ENCODE results near the gene COL7A1.

- TF ChIP-seq CTCF (IDR thresholded peaks at IDR 0.05) (no peak), POLR2AphosphoS5 (IDR thresholded peaks at IDR 0.05; ENCODE audit: low read depth, low read length) (no peak), SIN3A (IDR thresholded peaks at IDR 0.05; ENCODE audit: borderline replicate concordance, insufficient read depth, low read depth, low read length) (no peak), TCF7L2 (IDR thresholded peaks at IDR 0.05; ENCODE audit: low read depth, low read length) (no peak)
Measured at GRCh38 chr3:48536116-48536515, 59.0 kb downstream of the COL7A1 start.
